ENCODE data around the gene COL24A1.

COL24A1 gene

GRCh38 chr1:86156566-86157455, at the start of gene COL24A1:
TSS of gene COL24A1 (minus strand) at chr1:86156772. CDS start at chr1:86156396, 376 bp downstream.
- DNase-seq, result peak; percentile 50

GRCh38 chr1:86205741-86206140, 49.2 kb upstream of the COL24A1 start:
- no peak for DNase-seq

DNA sequence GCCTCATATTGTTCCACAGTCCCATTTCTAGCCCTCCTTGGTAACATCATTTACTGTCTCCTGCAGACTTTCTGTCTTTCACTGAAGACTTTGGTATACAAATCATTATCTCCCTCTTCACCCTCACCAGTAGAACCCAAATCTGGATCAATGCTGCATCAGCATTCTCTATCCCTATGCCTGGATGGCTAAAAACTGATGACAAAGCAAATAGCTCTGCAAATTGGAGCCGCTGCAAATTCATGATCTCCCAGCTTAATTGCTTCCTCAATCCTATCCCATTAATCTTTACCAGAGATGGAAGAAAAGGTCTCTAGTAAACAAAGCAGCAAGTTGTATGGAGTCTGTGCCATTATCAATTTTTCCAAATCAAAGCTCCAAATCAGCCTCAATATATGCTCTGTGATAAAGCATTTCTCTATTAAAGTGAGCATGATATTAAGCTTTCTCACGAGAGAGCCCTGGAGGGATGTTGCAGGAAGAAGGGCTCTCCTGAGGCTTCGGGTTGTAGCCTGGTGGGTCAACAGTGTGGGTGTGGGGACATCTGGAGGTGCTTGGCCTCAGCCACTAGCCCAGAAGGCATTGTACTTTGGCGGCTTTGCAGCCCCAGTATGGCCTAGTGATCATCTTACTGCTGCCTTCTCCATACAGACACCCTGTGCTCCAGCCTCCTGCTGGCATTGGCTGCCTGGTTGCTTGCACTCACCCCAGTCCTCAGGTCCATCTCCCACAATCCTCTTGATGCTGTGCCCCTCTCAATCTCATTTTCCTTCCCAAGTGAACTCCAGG, 46.2 kb upstream of the COL24A1 start:
- no peak for DNase-seq

DNA sequence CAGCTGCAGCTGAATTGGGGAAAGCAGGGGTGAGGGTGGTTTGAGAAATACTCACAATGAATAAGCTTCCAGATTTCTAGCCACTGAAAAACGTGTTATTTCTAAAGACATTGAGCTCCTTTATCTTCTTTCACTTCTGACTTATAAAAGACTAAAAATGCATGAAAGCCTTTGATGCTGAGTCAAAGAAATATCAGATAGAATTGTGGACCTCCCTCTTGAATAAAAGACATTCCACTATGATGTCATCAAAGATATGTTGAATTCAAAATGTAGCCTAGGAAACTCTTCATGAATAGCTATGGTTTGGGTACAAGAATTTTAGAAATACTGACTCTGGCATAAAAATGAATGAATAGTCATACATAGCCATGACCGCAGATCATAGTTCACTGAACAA, 44.7 kb upstream of the COL24A1 start:
- no peak for DNase-seq

DNA sequence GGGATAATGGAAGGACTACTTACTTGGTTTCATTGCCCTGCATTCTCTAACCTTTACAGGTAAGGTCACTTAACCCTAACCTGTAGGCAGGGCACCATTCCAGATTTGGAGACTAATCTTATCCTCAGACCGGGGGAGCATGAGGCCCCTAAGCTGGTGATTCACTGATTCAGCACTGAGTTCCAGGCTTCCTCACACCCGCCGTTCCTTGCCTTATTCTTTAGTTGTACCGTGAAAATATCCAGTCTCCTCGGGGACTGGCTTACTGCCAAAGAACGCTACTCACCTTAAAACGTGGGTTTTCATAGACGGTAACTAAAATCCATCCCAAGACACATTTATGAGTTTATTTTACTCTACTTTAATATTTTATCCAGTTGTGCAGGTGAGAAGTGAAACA, 44.3 kb upstream of the COL24A1 start:
- DNase-seq, result no peak

DNA sequence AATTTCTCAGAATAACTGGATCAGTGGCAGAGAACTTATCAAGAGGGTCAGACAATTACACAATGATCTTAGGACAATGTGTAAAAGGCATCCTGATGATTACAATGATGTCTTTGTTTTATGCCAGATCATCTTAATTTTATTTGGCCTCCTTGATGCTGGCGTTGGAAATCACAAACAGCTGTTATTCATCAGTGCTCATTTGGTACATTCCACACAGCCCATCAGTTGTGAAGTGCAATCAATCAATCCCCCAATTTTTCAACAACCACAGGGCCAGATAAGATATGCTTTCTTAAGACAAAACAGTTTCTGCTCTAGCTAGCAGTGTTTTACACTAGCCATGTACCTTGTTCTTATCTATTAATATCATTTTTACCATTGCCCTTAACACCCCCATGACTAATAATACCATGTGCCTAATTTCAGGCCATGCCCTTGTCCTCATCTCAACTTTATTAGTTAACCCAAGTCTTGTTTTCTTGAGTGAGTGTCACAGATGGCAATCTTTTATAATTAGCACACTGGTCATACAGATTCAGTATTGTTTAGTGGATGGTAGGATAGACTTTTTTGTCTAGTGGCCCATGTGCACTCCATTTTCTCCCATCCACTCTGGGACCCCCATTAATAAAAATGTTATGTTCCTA, 40.8 kb upstream of the COL24A1 start:
- no peak for DNase-seq

- no peak for DNase-seq
Observed at GRCh38 chr1:86195281-86195680, 38.7 kb upstream of the COL24A1 start.

DNA sequence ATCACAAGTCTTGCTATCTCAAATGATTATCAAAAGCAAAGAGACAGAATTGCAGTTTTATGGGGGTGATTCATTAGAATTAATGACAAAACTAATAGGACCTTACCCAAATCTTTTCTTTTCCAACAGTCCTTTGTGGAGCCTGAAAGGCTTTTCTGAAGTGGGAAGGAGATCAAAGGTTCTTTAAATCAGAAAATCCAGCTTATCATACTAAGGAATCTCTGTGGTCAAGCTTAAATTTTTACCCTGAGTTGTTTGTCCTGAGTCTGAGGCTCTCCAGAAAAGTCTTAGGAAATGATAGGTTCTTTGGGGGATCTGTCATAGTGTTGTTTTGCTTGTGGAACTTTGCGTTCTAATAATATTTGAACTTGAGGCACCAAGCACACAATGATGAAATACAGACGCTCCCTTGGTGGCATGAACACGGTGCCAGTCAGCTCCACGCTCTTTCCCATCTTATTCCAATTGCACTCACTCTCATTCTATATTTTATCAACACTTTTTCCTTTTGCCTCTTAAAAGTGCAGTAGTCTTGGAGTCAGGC, 38.0 kb upstream of the COL24A1 start:
- DNase-seq, result no peak

- no peak for DNase-seq
Observed at GRCh38 chr1:86192417-86192816, 35.8 kb upstream of the COL24A1 start.

- no peak for DNase-seq
Observed at GRCh38 chr1:86191958-86192357, 35.4 kb upstream of the COL24A1 start.

DNA sequence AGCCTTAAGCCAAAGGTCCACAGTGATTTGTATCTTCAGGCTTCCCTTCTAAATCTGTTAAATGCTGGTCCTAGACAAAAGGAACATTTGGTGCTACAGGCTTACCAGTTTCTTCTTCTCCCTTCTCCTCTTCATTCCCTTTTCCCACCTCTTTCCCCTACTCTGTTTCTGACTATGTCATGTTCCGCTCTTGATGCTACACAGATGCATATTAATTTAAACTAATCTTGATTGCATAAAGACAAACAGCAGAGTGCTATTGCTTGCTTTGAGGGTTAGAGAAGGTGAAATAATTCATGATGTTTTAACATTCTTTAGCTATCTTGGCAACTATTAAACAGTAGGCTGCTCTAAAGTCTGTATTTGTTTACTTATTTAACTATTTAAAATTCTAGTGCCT, 34.3 kb upstream of the COL24A1 start:
- DNase-seq, result no peak

DNA sequence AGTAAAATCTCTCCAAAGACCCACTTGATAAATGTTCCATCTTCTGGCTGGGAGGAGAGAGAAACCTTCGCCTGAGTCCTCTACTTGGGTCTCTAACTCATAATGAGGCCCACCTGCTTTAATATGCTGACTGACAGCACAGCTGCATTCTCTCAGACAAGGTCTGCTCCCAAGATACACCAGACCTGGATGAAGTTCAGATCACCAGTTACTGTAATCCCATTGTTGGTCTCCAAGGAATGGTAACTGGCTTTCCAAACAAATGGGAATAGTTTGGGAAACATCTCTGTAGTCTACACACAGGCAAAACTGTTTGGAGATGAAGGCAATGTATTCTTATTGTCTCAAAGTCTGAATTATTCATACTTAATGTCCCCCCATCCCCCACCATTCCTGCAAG, 27.9 kb upstream of the COL24A1 start:
- no peak for DNase-seq

DNA sequence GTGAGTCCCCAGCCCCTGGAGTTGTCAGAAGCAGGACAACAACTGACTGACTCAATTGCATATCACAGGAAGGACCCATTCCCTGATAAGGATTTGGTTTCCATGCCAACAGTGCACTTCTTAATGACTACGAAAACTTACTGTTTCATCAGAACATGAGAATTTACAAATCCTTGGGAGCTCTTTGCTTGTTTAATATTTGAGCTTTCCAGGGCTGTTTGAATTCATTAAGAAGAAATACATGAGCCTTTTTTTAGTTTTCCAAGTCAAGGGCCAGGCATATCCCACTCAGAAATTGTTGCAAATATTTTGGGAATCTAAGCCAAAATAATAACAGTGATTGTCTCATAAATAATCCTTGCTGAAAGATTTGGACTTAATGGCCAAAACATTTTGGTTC, 27.2 kb upstream of the COL24A1 start:
- no peak for DNase-seq

- no peak for DNase-seq
Observed at GRCh38 chr1:86176226-86176625, 19.7 kb upstream of the COL24A1 start.

DNA sequence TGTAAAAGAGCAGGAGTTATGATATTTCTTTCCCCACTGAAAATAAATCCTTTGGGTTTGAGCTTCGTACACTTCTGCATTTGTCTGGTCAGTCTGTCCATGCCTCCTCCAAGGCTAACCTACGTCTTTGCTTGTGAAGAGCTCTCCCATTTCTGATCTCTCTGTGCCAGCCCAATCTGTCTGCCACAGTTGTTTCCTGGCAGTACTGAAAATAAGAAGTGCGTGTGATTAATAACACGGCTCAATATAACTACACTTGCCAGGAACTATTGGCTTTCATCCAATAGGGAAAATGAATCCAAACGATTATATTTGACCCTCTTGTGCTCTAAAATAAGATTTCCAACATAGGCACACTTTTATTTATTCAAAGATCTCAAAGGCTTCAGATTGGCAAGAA, 19.2 kb upstream of the COL24A1 start:
- no peak for DNase-seq

DNA sequence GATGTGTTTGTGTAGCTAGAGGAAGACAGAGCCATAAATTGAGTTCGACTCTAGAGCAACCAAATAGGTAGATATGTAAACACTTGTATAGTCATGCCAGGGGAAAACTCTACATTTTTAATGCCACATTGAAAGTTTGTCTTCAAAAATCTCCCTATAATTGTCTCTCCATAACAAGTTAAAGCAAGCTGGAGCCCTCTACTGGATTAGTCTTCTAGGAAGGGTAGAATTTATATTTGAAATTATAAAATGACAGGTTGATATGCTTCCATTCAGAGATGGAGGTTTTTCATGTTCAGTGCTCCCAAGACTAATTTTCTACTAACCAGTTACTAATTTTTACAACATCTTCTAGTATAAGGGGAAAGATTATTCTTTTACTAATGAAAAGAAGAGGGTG, 13.1 kb upstream of the COL24A1 start:
- no peak for DNase-seq

DNA sequence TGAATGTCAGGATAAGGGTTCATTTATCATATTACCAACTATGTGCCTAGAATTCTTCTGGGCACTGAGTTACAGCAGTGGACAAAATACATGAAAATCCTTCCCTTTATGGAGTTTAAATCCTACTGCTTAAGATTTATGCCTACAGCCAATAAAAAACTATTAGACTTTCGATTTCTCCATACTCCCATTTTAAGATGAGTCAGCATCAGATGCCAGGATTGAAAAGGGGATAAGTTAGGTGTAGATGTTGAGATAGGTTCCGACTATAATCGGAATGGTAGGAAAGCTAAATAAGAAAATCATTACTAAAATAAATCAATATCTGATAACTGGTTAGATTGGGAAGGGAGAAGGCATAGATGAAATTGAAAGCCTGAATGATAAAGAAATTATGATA, 3.2 kb upstream of the COL24A1 start:
- no peak for DNase-seq

GRCh38 chr1:86155807-86156565, 586 bp downstream of the COL24A1 start:
- no peak for DNase-seq

DNA sequence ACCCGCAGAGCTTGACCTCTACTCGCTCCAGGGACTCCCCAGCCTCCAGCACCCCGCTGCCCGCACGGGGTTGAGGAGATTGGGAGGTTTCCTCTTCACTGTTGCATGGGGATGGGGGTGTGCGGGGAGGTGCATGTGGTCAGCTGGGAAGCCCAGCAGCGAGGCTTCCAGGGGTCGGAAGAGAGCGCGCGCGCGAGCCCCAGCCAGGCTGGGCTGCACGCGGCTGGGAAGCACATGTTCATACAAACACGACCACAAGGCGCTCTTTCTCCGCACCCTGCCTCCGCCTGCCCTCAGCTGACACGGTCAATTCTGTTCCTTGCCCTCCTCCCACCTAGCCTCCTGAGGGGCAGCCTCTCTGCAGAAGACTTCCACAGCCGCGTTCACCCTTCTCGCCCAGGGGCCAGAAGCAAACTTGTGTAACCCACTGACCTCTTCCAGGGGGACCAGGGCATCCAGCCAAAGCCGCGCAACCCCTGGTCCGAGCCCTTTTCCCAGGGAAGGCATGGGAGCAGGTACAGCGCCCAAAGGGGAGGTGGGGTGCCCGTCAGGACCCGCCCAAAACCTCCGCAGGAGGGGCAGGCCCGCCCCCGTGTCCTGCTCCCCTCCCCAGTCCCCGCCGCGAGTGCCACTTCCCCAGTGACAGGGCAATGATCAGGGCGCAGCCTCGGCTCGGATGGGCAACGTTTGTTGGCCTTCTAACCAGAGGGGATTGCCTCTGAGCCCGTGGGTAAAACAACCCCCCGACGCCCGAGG, 1.3 kb downstream of the COL24A1 start:
- no peak for DNase-seq

- peak; percentile 51 for DNase-seq
Observed at GRCh38 chr1:86154571-86155050, 2.0 kb downstream of the COL24A1 start.

DNA sequence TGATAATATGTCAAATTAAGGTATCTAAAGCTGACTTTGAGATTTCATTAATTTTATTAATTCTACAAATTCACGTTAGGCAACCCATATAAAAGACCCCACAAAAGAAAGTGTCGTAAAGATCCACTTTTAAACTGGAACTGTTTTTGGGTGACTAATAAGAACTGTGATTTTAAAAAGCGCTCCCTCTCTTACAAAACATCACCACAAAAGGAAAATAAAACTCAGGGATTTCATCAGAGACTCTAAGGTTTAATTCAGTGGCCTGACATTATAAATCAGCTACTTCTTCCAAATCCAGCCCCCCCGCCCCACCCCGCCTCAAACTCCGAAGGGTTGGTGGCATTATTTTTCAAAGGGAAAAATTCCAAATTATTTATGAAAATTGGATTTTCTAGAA, 2.7 kb downstream of the COL24A1 start:
- DNase-seq, result no peak

DNA sequence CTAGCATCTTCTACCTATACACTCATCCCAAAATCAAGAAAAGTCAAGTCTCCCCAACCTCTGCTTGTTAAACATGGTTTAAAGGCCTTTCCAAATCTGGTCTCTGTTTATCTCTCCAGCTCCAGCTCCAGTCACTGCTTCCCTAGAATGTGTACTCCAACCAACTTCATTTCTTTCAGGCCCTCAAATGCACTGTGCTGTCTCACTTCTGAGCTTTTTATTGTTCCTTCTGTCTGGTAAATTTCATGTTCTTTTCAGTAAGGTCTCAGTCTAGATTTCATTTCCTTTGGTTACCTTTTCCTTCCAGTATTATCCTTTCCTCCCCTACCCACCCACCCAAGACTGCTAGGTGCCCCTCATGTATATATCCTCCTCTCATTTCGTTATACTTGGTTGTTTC, 3.7 kb downstream of the COL24A1 start:
- DNase-seq, result no peak

All from activated effector memory CD4-positive, alpha-beta T cell treated with anti-CD3 and anti-CD28 coated beads, Interleukin-2, amount 50 U/mL, for 16 hours (primary cell).